SU-DHL-6 (cell line): ENCODE data around the gene TPO.

Source experiments
- EZH2phosphoT487 ChIP-seq: fragments of 200-600 bp; sonication (generic), shearing (Covaris generic); conservative IDR thresholded peaks from 2 replicates; pipeline ENCODE4 v1.6.1; 2018; ENCODE audit warnings: mild to moderate bottlenecking, antibody characterized with exemption, low read length, moderate library complexity, mixed read lengths
- TF ChIP-seq, protein P1 (sequence below): fragments of 200-600 bp; sonication (generic); IDR thresholded peaks from one replicate; pipeline ENCODE4 v1.5.1; 2017; ENCODE audit warnings: antibody characterized with exemption, mild to moderate bottlenecking, low read length, moderate library complexity; ENCODE audit not compliant: insufficient read depth, poor library complexity, severe bottlenecking

DNA sequence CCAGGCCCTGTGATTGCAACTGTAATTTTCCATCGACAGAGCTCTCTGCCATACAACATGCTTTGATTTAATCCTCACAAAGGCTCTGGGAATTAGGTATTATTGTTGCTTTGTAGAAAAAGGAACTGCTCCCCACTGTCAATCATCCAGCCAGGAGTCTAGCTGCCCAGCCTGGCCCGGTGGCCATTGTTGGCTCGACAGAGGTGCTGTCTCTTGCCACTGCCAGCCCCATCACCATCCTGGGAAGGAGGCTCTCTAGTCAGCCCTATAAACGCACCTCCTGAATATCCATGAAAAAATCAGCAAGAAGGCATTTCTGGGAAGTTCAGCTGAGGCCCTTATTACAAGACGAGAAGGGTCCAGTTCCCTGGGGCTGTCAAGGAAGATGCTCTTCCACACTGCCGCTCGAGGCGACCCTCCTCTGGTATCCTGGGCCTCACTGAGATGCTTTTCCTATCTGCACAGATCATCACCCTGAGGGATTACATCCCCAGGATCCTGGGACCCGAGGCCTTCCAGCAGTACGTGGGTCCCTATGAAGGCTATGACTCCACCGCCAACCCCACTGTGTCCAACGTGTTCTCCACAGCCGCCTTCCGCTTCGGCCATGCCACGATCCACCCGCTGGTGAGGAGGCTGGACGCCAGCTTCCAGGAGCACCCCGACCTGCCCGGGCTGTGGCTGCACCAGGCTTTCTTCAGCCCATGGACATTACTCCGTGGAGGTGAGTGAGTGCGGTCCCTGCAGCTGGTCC, 71.0 kb downstream of the TPO start:
- TF ChIP-seq, protein P1, sequence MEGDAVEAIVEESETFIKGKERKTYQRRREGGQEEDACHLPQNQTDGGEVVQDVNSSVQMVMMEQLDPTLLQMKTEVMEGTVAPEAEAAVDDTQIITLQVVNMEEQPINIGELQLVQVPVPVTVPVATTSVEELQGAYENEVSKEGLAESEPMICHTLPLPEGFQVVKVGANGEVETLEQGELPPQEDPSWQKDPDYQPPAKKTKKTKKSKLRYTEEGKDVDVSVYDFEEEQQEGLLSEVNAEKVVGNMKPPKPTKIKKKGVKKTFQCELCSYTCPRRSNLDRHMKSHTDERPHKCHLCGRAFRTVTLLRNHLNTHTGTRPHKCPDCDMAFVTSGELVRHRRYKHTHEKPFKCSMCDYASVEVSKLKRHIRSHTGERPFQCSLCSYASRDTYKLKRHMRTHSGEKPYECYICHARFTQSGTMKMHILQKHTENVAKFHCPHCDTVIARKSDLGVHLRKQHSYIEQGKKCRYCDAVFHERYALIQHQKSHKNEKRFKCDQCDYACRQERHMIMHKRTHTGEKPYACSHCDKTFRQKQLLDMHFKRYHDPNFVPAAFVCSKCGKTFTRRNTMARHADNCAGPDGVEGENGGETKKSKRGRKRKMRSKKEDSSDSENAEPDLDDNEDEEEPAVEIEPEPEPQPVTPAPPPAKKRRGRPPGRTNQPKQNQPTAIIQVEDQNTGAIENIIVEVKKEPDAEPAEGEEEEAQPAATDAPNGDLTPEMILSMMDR = no peak
- TF ChIP-seq EZH2phosphoT487 = no peak
